ENCODE measurements around the gene PWP2. TPM values are rescaled to one million over a fixed set of nuclear protein-coding genes. Genes with fewer than 3 reads are reported as not detected.

Gene PWP2
- total RNA-seq, 1 donor from 2014 or later: 22.1 TPM

- Mint-ChIP-seq H3K27ac (ENCODE audit: unreplicated experiment) (peak overlapping the region; percentile 17), H3K36me3 (ENCODE audit: unreplicated experiment) (no peaks in the 10 kb centered on the region), H3K4me1 (ENCODE audit: low read depth, unreplicated experiment) (peaks cover 19% of the 10 kb centered on the region), H3K9me3 (ENCODE audit: unreplicated experiment) (peaks cover 3% of the 10 kb centered on the region), H3K27me3 (ENCODE audit: unreplicated experiment) (peaks cover 2% of the 10 kb centered on the region), H3K4me3 (ENCODE audit: unreplicated experiment) (no peak overlapping the region)
- no peak for DNase-seq
- TF ChIP-seq, protein P1, sequence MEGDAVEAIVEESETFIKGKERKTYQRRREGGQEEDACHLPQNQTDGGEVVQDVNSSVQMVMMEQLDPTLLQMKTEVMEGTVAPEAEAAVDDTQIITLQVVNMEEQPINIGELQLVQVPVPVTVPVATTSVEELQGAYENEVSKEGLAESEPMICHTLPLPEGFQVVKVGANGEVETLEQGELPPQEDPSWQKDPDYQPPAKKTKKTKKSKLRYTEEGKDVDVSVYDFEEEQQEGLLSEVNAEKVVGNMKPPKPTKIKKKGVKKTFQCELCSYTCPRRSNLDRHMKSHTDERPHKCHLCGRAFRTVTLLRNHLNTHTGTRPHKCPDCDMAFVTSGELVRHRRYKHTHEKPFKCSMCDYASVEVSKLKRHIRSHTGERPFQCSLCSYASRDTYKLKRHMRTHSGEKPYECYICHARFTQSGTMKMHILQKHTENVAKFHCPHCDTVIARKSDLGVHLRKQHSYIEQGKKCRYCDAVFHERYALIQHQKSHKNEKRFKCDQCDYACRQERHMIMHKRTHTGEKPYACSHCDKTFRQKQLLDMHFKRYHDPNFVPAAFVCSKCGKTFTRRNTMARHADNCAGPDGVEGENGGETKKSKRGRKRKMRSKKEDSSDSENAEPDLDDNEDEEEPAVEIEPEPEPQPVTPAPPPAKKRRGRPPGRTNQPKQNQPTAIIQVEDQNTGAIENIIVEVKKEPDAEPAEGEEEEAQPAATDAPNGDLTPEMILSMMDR (IDR thresholded peaks at IDR 0.05; ENCODE audit: partially characterized antibody, unreplicated experiment): no peak
These were observed 44.8 kb upstream of the PWP2 start for GRCh38 chr21:44062380-44062779.

- no peak for DNase-seq
- Mint-ChIP-seq H3K4me3 (ENCODE audit: unreplicated experiment) (no peak overlapping the region), H3K4me1 (ENCODE audit: low read depth, unreplicated experiment) (peaks cover 12% of the 10 kb centered on the region), H3K27me3 (ENCODE audit: unreplicated experiment) (no peaks in the 10 kb centered on the region), H3K36me3 (ENCODE audit: unreplicated experiment) (no peaks in the 10 kb centered on the region), H3K9me3 (ENCODE audit: unreplicated experiment) (peaks cover 2% of the 10 kb centered on the region), H3K27ac (ENCODE audit: unreplicated experiment) (no peak overlapping the region)
- TF ChIP-seq, protein P1 (IDR thresholded peaks at IDR 0.05; ENCODE audit: partially characterized antibody, unreplicated experiment): no peak
These were observed 43.9 kb upstream of the PWP2 start for GRCh38 chr21:44063151-44063912.

DNA sequence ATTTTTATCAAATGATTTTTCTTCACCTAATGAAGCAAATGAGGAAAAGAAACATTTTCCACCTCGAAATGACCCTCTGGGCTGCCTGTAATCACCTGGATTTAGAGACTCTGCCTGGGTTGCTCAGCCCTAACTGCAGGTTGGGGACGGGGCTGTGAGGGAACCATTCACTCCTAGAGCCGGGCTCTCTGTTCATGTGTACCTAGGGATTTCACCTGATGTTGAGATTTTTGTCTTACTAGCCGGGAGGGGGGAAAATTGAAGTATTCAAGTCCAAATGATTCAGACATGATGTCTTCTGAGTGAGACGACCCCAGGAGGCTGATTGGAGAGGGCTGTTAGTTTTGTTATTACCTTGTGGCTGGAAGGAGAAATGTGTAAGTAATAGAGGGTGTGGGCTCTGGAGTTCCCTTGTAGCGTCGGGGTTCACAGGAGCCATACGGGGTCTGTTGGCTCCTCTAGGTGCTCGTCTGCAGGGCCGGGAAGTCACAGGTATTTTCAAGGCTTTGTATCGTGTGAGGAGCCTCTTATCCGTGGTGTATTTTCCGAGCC, 42.3 kb upstream of the PWP2 start:
- DNase-seq: no peak
- Mint-ChIP-seq H3K4me3 (ENCODE audit: unreplicated experiment) (no peak overlapping the region), H3K27me3 (ENCODE audit: unreplicated experiment) (no peaks in the 10 kb centered on the region), H3K4me1 (ENCODE audit: low read depth, unreplicated experiment) (peaks cover 5% of the 10 kb centered on the region), H3K27ac (ENCODE audit: unreplicated experiment) (no peak overlapping the region), H3K36me3 (ENCODE audit: unreplicated experiment) (no peaks in the 10 kb centered on the region), H3K9me3 (ENCODE audit: unreplicated experiment) (peaks cover 2% of the 10 kb centered on the region)
- TF ChIP-seq, protein P1 (IDR thresholded peaks at IDR 0.05; ENCODE audit: partially characterized antibody, unreplicated experiment): no peak

GRCh38 chr21:44065428-44065827, 41.8 kb upstream of the PWP2 start:
- peaks cover 5% of the 10 kb centered on the region for H3K4me1 Mint-ChIP-seq (ENCODE audit: low read depth, unreplicated experiment)
- peaks cover 2% of the 10 kb centered on the region for H3K9me3 Mint-ChIP-seq (ENCODE audit: unreplicated experiment)
- H3K4me3 Mint-ChIP-seq (ENCODE audit: unreplicated experiment): no peak overlapping the region
- TF ChIP-seq, protein P1 (IDR thresholded peaks at IDR 0.05; ENCODE audit: partially characterized antibody, unreplicated experiment): no peak
- no peak overlapping the region for H3K27ac Mint-ChIP-seq (ENCODE audit: unreplicated experiment)
- H3K36me3 Mint-ChIP-seq (ENCODE audit: unreplicated experiment): no peaks in the 10 kb centered on the region
- no peaks in the 10 kb centered on the region for H3K27me3 Mint-ChIP-seq (ENCODE audit: unreplicated experiment)
- no peak for DNase-seq

DNA sequence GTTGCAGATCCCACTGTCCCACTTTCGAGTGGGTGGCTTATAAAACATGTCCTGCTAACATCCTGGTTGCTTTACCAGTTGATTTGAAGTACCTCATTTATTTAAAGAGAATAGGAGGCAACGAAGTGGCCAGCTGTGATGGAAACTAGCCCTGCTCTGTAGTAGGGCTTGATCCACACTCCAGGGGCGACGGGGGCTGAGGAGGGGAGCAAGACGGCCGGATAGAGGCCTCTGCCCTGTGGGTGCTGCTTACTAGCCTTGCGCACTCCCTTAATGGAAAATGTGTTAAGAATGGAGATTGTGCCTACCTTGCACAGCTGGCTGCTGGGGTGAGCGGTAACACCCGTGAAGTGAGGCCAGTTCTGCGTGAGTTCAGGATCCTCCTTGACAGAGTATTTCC, 41.1 kb upstream of the PWP2 start:
- no peak overlapping the region for H3K4me3 Mint-ChIP-seq (ENCODE audit: unreplicated experiment)
- DNase-seq: no peak
- H3K9me3 Mint-ChIP-seq (ENCODE audit: unreplicated experiment): peaks cover 2% of the 10 kb centered on the region
- no peaks in the 10 kb centered on the region for H3K27me3 Mint-ChIP-seq (ENCODE audit: unreplicated experiment)
- H3K4me1 Mint-ChIP-seq (ENCODE audit: low read depth, unreplicated experiment): peaks cover 5% of the 10 kb centered on the region
- H3K36me3 Mint-ChIP-seq (ENCODE audit: unreplicated experiment): no peaks in the 10 kb centered on the region
- TF ChIP-seq, protein P1 (IDR thresholded peaks at IDR 0.05; ENCODE audit: partially characterized antibody, unreplicated experiment): no peak
- no peak overlapping the region for H3K27ac Mint-ChIP-seq (ENCODE audit: unreplicated experiment)

Measured in glutamatergic neuron (in vitro differentiated cells).